Activated naive CD8-positive, alpha-beta T cell (primary cell): ENCODE measurements around the gene JAG1.
"Not testable (repeated sequence)": the region's sequence is repeated elsewhere in the genome, so short reads cannot be mapped to it uniquely, and the experiment has no call there.

Source experiments
- H3K27ac Mint-ChIP-seq: one replicate; pipeline ENCODE4 v1.8.0; 2021; ENCODE audit warnings: mixed read lengths
- H3K27me3 Mint-ChIP-seq: one replicate; pipeline ENCODE4 v1.8.0; 2021; ENCODE audit warnings: mixed read lengths
- H3K36me3 Mint-ChIP-seq: one replicate; pipeline ENCODE4 v1.8.0; 2021; ENCODE audit warnings: mixed read lengths
- H3K4me1 Mint-ChIP-seq: one replicate; pipeline ENCODE4 v1.8.0; 2021; ENCODE audit warnings: low read depth, mixed read lengths
- H3K4me3 Mint-ChIP-seq: one replicate; pipeline ENCODE4 v1.8.0; 2021; ENCODE audit warnings: mild to moderate bottlenecking, mixed read lengths
- H3K9me3 Mint-ChIP-seq: one replicate; pipeline ENCODE4 v1.8.0; 2021; ENCODE audit warnings: low read depth, mixed read lengths

Gene JAG1

GRCh38 chr20:10591946-10592521 is 81.8 kb downstream of the JAG1 start:
- no peak overlapping the region for H3K4me3 Mint-ChIP-seq
- no peaks in the 10 kb centered on the region for H3K9me3 Mint-ChIP-seq
- no peak overlapping the region for H3K27ac Mint-ChIP-seq
- H3K4me1 Mint-ChIP-seq: peaks cover 3% of the 10 kb centered on the region
- no peaks in the 10 kb centered on the region for H3K27me3 Mint-ChIP-seq
- peaks cover 7% of the 10 kb centered on the region for H3K36me3 Mint-ChIP-seq

GRCh38 chr20:10590950-10591671 is 82.7 kb downstream of the JAG1 start:
- Mint-ChIP-seq H3K27ac (no peak overlapping the region), H3K9me3 (no peaks in the 10 kb centered on the region), H3K36me3 (peaks cover 10% of the 10 kb centered on the region), H3K4me3 (no peak overlapping the region), H3K27me3 (no peaks in the 10 kb centered on the region), H3K4me1 (peaks cover 3% of the 10 kb centered on the region)

- not testable (repeated sequence) for H3K27me3 Mint-ChIP-seq, H3K27ac Mint-ChIP-seq, H3K9me3 Mint-ChIP-seq, H3K4me3 Mint-ChIP-seq, H3K4me1 Mint-ChIP-seq
- peaks cover 14% of the 10 kb centered on the region for H3K36me3 Mint-ChIP-seq
Observed at GRCh38 chr20:10590446-10590845, 83.4 kb downstream of the JAG1 start.
